Endothelial cell (in vitro differentiated cells): ENCODE data around the gene SLK. TPM values are rescaled to one million over a fixed set of nuclear protein-coding genes. Genes with fewer than 3 reads are reported as not detected.

Experiments
- DNase-seq: peaks from one replicate; pipeline ENCODE4 v3.0.0; 2021; ENCODE audit warnings: low spot score
- H3K27ac Mint-ChIP-seq: one replicate; pipeline ENCODE4 v1.8.0; 2021; ENCODE audit warnings: mixed read lengths, inconsistent platforms; ENCODE audit not compliant: unreplicated experiment
- H3K27me3 Mint-ChIP-seq: one replicate; pipeline ENCODE4 v1.8.0; 2021; ENCODE audit warnings: mild to moderate bottlenecking, moderate library complexity, mixed read lengths, inconsistent platforms; ENCODE audit not compliant: unreplicated experiment
- H3K36me3 Mint-ChIP-seq: one replicate; pipeline ENCODE4 v1.8.0; 2021; ENCODE audit warnings: mild to moderate bottlenecking, low read depth, mixed read lengths, inconsistent platforms; ENCODE audit not compliant: unreplicated experiment
- H3K4me1 Mint-ChIP-seq: one replicate; pipeline ENCODE4 v1.8.0; 2021; ENCODE audit warnings: mild to moderate bottlenecking, mixed read lengths, inconsistent platforms; ENCODE audit not compliant: unreplicated experiment
- H3K4me3 Mint-ChIP-seq: one replicate; pipeline ENCODE4 v1.8.0; 2021; ENCODE audit warnings: mild to moderate bottlenecking, mixed read lengths, inconsistent platforms; ENCODE audit not compliant: unreplicated experiment
- H3K9me3 Mint-ChIP-seq: one replicate; pipeline ENCODE4 v1.8.0; 2021; ENCODE audit warnings: mixed read lengths, inconsistent platforms; ENCODE audit not compliant: unreplicated experiment
- total RNA-seq: library from RNA; stranded (reverse); fragmentation: NEBNext Ultra II Directional; extraction: Animal tissue kit (Norgen Biotek cat#: 25700); gene quantifications from one replicate; pipeline ENCODE4 v1.2.1, GENCODE V29; 2021; ENCODE audit not compliant: unreplicated experiment
- TF ChIP-seq, protein P1 (sequence below): fragments of 200-600 bp; sonication (generic); IDR thresholded peaks from one replicate; pipeline ENCODE4 v1.5.0; 2021; ENCODE audit warnings: antibody characterized with exemption; ENCODE audit not compliant: unreplicated experiment

Gene SLK
- total RNA-seq, 1 donor from 2014 or later = 30.8 TPM

GRCh38 chr10:104018471-104018870, 51.5 kb downstream of the SLK start:
- TF ChIP-seq, protein P1, sequence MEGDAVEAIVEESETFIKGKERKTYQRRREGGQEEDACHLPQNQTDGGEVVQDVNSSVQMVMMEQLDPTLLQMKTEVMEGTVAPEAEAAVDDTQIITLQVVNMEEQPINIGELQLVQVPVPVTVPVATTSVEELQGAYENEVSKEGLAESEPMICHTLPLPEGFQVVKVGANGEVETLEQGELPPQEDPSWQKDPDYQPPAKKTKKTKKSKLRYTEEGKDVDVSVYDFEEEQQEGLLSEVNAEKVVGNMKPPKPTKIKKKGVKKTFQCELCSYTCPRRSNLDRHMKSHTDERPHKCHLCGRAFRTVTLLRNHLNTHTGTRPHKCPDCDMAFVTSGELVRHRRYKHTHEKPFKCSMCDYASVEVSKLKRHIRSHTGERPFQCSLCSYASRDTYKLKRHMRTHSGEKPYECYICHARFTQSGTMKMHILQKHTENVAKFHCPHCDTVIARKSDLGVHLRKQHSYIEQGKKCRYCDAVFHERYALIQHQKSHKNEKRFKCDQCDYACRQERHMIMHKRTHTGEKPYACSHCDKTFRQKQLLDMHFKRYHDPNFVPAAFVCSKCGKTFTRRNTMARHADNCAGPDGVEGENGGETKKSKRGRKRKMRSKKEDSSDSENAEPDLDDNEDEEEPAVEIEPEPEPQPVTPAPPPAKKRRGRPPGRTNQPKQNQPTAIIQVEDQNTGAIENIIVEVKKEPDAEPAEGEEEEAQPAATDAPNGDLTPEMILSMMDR = no peak
- peaks cover 18% of the 10 kb centered on the region for H3K36me3 Mint-ChIP-seq
- peaks cover 1% of the 10 kb centered on the region for H3K27me3 Mint-ChIP-seq
- H3K4me1 Mint-ChIP-seq = peaks cover 13% of the 10 kb centered on the region
- no peaks in the 10 kb centered on the region for H3K9me3 Mint-ChIP-seq
- no peak for DNase-seq
- no peak overlapping the region for H3K4me3 Mint-ChIP-seq
- no peak overlapping the region for H3K27ac Mint-ChIP-seq

DNA sequence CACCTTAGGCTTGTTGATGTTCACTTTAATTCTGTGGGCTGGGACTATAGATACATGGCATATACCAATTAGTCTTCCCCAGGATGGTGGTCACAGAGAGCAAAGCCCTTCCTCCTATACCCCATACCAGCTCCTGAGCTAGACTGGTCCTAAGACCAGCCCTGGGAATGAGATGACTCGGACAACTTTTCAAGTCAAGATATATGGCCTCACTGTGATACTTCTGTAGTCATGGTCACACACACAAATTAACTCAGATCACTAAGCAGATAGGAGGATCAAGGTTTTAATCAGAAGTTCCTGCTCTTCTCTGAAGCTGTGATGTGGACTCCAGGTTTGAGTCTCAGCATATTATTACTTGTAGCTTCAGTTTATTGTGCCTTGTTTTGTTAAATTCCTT, 53.1 kb downstream of the SLK start:
- Mint-ChIP-seq H3K27me3 (peaks cover 3% of the 10 kb centered on the region), H3K4me1 (peaks cover 28% of the 10 kb centered on the region)
- no peak for DNase-seq

DNA sequence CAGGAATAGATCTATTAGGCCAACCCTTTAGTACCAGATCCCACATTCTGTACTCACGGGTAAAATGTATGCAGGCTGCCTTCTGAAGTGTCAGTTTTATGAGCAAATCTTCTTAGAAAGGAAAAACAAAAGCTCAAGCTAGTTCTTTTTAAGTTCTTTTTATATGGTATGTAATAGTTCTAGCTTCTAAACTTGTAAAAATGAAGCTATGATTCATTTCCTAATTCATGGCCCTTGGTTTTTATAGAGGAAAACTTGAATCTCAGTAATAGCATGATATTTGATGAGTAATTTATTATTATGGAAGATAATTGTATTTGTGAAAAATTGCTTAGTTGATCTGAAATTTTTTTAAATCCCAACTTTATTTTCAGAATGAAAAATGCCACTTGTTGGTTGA, 54.3 kb downstream of the SLK start:
- DNase-seq = no peak
- no peaks in the 10 kb centered on the region for H3K9me3 Mint-ChIP-seq
- TF ChIP-seq, protein P1 = no peak
- peaks cover 32% of the 10 kb centered on the region for H3K36me3 Mint-ChIP-seq
- no peak overlapping the region for H3K27ac Mint-ChIP-seq
- H3K4me3 Mint-ChIP-seq = no peak overlapping the region
- peaks cover 3% of the 10 kb centered on the region for H3K27me3 Mint-ChIP-seq
- H3K4me1 Mint-ChIP-seq = peaks cover 34% of the 10 kb centered on the region

More for the DNA sequence above, 53.1 kb downstream of the SLK start:
- Mint-ChIP-seq H3K9me3 (no peaks in the 10 kb centered on the region), H3K36me3 (peaks cover 32% of the 10 kb centered on the region), H3K4me3 (no peak overlapping the region), H3K27ac (no peak overlapping the region)
- TF ChIP-seq, protein P1 = no peak

DNA sequence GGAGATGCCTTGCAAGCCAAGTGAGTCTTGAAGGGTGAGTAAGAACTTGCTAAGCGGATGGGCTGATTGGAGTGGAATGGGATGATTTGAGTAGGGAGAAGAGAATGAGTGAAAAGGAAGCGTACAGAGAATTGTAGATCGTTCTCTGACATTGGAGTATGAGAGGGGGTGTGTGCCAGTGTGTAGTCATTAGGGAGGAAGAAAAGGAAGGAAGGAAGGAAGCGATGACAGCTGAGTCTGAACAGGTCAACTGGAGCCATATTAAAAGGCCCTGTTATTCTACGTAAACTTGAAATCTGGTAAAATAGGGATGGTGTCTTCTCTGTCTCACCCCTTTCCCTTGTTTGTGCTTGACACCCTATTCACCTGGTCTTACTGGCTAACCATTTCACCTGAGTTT, 55.1 kb downstream of the SLK start:
- Mint-ChIP-seq H3K4me1 (peaks cover 34% of the 10 kb centered on the region), H3K27me3 (peaks cover 3% of the 10 kb centered on the region), H3K36me3 (peaks cover 32% of the 10 kb centered on the region), H3K9me3 (no peaks in the 10 kb centered on the region), H3K4me3 (no peak overlapping the region), H3K27ac (peak overlapping the region; percentile 1)
- DNase-seq = no peak
- TF ChIP-seq, protein P1 = no peak

DNA sequence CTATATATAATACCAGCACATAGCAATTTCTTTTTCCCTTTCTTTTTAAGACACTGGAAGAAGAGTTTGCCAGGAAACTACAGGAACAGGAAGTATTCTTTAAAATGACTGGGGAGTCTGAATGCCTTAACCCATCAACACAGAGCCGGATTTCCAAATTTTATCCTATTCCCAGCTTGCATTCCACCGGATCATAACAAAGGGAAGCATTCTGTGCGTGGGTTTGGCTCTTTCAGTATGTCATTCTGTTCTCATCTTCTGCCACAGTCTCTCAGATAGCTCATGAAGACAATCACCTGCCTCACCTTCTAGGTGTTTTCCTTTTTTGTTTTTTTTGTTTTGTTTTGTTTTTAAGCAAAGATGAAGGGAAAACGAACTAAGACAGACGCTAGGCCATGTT, 58.6 kb downstream of the SLK start:
- DNase-seq = no peak
- Mint-ChIP-seq H3K4me1 (peaks cover 37% of the 10 kb centered on the region), H3K4me3 (no peak overlapping the region), H3K27ac (peak overlapping the region; percentile 96), H3K27me3 (peaks cover 3% of the 10 kb centered on the region), H3K36me3 (peaks cover 32% of the 10 kb centered on the region), H3K9me3 (no peaks in the 10 kb centered on the region)
- TF ChIP-seq, protein P1 = no peak
